GM12873 (cell line): ENCODE data around the gene TAF15.
A peak's percentile ranks its signal among the peaks of the same experiment; 100 is the strongest.

Experiments
- TF ChIP-seq, protein P1 (sequence below): IDR thresholded peaks from 2 replicates; pipeline ENCODE4 v1.5.1; 2012; ENCODE audit warnings: low read depth, mild to moderate bottlenecking, moderate library complexity, low read length, control low read depth; ENCODE audit not compliant: insufficient read depth; ENCODE audit errors: missing control alignments

Gene TAF15

GRCh38 chr17:35847006-35847405 is 37.7 kb downstream of the TAF15 start:
- TF ChIP-seq, protein P1, sequence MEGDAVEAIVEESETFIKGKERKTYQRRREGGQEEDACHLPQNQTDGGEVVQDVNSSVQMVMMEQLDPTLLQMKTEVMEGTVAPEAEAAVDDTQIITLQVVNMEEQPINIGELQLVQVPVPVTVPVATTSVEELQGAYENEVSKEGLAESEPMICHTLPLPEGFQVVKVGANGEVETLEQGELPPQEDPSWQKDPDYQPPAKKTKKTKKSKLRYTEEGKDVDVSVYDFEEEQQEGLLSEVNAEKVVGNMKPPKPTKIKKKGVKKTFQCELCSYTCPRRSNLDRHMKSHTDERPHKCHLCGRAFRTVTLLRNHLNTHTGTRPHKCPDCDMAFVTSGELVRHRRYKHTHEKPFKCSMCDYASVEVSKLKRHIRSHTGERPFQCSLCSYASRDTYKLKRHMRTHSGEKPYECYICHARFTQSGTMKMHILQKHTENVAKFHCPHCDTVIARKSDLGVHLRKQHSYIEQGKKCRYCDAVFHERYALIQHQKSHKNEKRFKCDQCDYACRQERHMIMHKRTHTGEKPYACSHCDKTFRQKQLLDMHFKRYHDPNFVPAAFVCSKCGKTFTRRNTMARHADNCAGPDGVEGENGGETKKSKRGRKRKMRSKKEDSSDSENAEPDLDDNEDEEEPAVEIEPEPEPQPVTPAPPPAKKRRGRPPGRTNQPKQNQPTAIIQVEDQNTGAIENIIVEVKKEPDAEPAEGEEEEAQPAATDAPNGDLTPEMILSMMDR: no peak

DNA sequence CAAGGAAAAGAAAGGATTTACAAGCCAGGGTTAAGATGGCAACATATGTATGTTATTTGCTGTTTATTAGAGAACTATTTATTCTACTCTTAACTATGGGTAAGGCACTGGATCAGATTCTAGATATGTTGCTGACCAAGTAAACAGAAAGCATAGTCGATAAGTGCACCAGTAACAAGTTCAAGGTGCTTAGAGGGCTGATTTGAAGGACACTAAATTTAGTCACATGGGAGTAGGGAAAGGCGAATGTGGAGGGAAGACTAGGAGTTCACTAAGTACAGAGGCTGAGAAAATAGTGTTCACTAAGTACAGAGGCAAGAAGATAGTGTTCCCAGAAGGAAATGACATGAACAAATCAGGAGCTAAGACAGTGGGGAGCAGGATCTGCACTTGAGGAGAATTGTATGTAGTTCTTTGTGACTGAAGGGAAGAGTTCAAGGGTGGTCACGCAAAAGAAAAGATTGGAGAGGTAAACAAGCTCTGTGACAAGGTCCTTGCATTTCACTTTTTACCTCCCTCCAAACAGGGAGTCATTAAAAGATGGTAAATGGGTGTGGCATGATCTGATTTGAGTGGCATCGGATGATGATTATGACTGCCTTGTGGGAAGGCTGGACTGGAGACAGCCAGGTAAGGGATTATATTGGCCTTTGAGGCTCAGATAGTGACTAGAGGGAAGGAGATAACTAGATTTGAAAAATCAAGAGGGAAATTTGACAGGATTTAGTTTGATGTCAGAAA is 38.5 kb downstream of the TAF15 start:
- TF ChIP-seq, protein P1: no peak

GRCh38 chr17:35849469-35850348 is 40.4 kb downstream of the TAF15 start:
- TF ChIP-seq, protein P1: peak; percentile 81

DNA sequence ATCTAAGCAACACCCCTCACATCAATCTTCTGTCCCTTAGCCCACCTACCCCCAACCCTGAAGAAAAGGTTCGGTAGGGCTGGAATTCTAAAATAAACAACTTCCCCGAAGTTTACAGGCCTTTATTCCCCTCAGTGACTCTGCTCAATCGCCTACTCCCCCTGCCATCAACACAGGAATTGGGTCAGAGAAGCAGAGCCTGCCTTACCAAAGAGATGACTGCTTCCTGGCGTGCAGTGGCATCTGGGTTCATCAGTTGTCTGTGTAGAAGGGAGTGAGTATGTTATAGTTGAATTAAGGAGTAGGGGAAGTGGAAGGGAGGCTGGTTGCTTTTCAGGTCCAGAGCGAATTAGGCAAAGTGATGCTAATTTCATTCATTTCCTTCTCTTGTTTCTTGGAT is 46.7 kb downstream of the TAF15 start:
- TF ChIP-seq, protein P1: no peak

DNA sequence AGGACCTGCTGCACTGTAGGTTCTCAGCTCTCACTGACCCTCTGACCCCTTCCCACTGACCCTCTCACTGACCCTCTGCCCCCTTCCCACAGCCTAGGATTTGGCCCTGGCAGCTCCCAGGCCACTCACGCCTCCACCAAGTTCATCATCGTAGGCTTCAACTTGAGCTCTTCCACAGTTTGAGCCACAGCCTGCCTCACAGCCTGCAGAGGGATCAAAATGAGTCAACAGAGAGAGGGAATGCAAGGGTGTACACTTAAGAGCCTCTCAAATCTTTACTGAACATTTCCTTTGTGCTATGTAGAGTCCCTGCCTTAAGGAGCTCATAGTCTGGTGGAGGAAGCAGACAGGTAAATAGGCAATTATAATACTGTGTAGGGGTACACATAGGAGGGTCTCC is 47.3 kb downstream of the TAF15 start:
- TF ChIP-seq, protein P1: no peak

DNA sequence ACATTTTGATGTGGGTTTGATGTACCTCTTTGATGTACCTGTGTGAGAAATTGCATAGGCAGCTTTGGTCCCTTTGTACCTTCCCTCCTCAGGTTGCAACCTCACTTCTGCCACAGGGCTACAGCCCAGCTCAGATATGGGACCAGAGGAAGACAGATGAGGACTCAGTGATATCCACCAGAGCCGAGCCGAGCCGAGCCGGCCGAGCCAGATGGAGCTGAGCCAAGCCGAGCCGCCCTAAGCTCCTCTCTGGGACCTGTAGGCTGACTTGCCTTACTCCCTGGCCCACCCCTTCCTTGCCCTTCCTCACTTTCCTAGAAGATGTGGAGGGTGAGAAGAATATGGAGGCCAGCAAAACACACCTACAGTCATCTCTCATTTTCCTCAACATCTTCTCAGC is 55.6 kb downstream of the TAF15 start:
- TF ChIP-seq, protein P1: no peak

- TF ChIP-seq, protein P1: no peak
Measured at GRCh38 chr17:35865412-35866340, 56.4 kb downstream of the TAF15 start.
